GM23338 (cell line): Measurements from ENCODE around the gene CCNYL1.

Source experiments
- EZH2 ChIP-seq: fragments of 200-600 bp; sonication (generic); IDR thresholded peaks from one replicate; pipeline ENCODE4 v1.8.0; 2017; ENCODE audit warnings: antibody characterized with exemption, mild to moderate bottlenecking, low read depth; ENCODE audit not compliant: unreplicated experiment
- EZH2phosphoT487 ChIP-seq: fragments of 200-600 bp; sonication (generic); IDR thresholded peaks from one replicate; pipeline ENCODE4 v1.8.1; 2018; ENCODE audit warnings: antibody characterized with exemption; ENCODE audit not compliant: unreplicated experiment
- JUNB ChIP-seq: IDR thresholded peaks from one replicate; pipeline ENCODE4 v1.6.1; 2016; ENCODE audit warnings: antibody characterized with exemption; ENCODE audit not compliant: unreplicated experiment
- NANOG ChIP-seq: IDR thresholded peaks from 2 replicates; pipeline ENCODE4 v1.6.1; 2016; ENCODE audit warnings: antibody characterized with exemption, borderline replicate concordance
- POLR2AphosphoS5 ChIP-seq: IDR thresholded peaks from 2 replicates; pipeline ENCODE4 v1.6.1; 2016; ENCODE audit warnings: antibody characterized with exemption, low read depth
- TF ChIP-seq, protein P1 (sequence below), 2 experiments: fragments of 200-600 bp in 1 of 2; sonication (generic) in 1 of 2; conservative IDR thresholded peaks; 2 replicates each; pipeline versions ENCODE4 v1.5.1 to v1.6.1; 2016 to 2017; ENCODE audit warnings: antibody characterized with exemption in 2 of 2, low read depth in 2 of 2, mild to moderate bottlenecking in 2 of 2, moderate library complexity in 1 of 2
- TF ChIP-seq, protein P2 (sequence below): IDR thresholded peaks from one replicate; pipeline ENCODE4 v1.6.1; 2018; ENCODE audit warnings: antibody characterized with exemption; ENCODE audit not compliant: unreplicated experiment
- TF ChIP-seq, protein P3 (sequence below): IDR thresholded peaks from 2 replicates; pipeline ENCODE4 v1.6.1; 2016; ENCODE audit warnings: antibody characterized with exemption

DNA sequence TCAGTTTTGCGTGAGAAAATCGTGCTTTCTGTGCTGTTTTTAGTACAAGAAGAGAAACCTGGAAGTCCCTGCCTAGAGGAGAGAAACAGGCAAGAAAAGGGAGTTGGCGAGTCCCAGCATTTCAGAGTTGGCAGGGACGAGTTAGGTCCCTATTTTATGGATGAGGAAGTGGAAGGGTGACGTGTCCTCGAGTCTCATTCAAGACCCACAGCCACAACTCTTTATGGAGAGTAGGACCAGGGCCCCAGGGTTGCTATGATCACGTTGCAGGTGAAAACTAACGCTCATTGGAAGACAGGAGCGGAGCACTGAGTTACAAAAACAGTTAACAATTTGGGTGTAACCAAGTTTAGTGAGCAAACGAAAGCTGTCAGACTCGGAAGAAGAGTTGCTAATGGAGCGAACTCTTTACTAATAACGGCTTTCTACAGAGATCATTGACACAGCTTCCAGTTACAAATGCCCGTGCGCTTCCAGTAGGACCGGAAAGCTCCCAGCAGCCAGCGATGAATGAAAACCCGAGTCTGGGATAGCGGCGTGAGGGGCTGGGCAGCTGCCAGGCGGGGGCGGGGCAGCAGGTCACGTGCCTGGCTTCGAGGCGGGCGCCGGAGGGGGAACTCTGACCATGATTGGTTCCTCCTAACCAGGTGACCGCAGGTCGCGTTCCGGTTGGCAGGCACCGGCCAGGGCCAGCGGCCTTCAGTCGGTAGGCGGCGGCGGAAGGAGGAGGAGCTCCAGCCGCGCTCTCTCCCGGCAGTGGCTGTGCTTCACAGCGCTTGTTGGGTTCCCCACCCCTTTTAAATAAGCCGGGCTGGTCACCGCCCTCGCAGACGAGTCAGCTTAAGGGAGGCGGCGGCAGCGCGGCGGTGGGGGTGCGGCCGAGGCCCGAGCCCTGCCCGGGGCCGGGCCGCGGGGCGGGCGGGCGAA is at the start of gene CCNYL1:
- TF ChIP-seq, protein P1, sequence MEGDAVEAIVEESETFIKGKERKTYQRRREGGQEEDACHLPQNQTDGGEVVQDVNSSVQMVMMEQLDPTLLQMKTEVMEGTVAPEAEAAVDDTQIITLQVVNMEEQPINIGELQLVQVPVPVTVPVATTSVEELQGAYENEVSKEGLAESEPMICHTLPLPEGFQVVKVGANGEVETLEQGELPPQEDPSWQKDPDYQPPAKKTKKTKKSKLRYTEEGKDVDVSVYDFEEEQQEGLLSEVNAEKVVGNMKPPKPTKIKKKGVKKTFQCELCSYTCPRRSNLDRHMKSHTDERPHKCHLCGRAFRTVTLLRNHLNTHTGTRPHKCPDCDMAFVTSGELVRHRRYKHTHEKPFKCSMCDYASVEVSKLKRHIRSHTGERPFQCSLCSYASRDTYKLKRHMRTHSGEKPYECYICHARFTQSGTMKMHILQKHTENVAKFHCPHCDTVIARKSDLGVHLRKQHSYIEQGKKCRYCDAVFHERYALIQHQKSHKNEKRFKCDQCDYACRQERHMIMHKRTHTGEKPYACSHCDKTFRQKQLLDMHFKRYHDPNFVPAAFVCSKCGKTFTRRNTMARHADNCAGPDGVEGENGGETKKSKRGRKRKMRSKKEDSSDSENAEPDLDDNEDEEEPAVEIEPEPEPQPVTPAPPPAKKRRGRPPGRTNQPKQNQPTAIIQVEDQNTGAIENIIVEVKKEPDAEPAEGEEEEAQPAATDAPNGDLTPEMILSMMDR (conservative IDR thresholded peaks at IDR 0.05; ENCODE audit: low read depth in 2 of 2): no peak
- TF ChIP-seq NANOG: no peak
- peak; percentile 93 for TF ChIP-seq POLR2AphosphoS5
- TF ChIP-seq, protein P2, sequence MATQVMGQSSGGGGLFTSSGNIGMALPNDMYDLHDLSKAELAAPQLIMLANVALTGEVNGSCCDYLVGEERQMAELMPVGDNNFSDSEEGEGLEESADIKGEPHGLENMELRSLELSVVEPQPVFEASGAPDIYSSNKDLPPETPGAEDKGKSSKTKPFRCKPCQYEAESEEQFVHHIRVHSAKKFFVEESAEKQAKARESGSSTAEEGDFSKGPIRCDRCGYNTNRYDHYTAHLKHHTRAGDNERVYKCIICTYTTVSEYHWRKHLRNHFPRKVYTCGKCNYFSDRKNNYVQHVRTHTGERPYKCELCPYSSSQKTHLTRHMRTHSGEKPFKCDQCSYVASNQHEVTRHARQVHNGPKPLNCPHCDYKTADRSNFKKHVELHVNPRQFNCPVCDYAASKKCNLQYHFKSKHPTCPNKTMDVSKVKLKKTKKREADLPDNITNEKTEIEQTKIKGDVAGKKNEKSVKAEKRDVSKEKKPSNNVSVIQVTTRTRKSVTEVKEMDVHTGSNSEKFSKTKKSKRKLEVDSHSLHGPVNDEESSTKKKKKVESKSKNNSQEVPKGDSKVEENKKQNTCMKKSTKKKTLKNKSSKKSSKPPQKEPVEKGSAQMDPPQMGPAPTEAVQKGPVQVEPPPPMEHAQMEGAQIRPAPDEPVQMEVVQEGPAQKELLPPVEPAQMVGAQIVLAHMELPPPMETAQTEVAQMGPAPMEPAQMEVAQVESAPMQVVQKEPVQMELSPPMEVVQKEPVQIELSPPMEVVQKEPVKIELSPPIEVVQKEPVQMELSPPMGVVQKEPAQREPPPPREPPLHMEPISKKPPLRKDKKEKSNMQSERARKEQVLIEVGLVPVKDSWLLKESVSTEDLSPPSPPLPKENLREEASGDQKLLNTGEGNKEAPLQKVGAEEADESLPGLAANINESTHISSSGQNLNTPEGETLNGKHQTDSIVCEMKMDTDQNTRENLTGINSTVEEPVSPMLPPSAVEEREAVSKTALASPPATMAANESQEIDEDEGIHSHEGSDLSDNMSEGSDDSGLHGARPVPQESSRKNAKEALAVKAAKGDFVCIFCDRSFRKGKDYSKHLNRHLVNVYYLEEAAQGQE: no peak
- no peak for TF ChIP-seq EZH2
- TF ChIP-seq EZH2phosphoT487: no peak
- TF ChIP-seq JUNB: no peak
- TF ChIP-seq, protein P3, sequence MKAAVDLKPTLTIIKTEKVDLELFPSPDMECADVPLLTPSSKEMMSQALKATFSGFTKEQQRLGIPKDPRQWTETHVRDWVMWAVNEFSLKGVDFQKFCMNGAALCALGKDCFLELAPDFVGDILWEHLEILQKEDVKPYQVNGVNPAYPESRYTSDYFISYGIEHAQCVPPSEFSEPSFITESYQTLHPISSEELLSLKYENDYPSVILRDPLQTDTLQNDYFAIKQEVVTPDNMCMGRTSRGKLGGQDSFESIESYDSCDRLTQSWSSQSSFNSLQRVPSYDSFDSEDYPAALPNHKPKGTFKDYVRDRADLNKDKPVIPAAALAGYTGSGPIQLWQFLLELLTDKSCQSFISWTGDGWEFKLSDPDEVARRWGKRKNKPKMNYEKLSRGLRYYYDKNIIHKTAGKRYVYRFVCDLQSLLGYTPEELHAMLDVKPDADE: no peak
